ENCODE results near the gene CCL17. TPM values are rescaled to one million over a fixed set of nuclear protein-coding genes. Genes with fewer than 3 reads are reported as not detected.
A peak's percentile ranks its signal among the peaks of the same experiment; 100 is the strongest.

CCL17 gene
- total and polyA plus RNA-seq, 9 of the 15 experiments (the other 6 are each of a cell fraction or from before 2014, with no cell fraction given) = not detected

DNA sequence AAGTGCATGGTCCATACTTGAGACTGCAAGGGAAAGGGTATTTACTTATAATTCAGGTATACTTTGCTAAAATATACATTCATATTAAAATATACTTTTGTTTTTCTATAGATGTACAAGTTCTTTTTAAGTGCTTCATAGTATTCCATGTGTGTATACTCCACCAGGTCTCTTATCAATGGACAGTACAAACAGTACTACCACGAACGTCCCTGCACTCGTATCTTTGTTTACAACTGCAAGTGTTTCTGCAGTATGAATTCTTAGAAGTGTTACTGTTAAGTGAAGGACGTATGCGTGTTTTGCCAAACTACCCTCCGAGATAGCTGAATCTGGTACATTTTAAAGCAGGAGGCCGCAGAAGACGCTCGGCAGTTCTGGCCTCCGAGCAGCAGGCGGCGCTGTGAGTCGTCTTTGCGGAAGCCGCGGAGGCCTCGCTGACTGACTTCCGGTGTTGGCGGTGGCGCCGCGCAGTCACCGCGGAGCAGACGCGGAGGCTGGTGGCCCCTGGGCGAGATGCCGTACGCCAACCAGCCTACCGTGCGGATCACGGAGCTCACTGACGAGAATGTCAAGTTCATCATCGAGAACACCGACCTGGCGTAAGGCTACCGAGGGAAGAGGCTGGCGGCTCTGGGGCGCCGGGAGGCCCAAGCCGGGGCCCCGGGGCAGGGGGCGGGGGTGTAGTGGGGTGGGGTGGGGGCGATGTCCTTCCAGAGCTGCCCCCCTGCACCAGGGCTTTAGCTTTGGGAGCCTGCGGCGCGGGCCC lies 57.8 kb downstream of the CCL17 start, which contains the start of gene POLR2C (continued):
- TF ChIP-seq PHB2 (IDR thresholded peaks at IDR 0.05; ENCODE audit: low read depth) (no peak), ZNF354B (CRISPR knock-in tag; IDR thresholded peaks at IDR 0.05) (no peak), SRSF9 (IDR thresholded peaks at IDR 0.05; ENCODE audit: borderline replicate concordance, low read depth, low read length) (no peak), ZMIZ1 (IDR thresholded peaks at IDR 0.05; ENCODE audit: low read depth in 2 of 2, low read length in 2 of 2) (peak in 1 of 2 experiments; percentile 82; a peak in 2 of 4 replicates), NR4A1 (CRISPR knock-in tag; IDR thresholded peaks at IDR 0.05) (no peak), NR4A1 (tag; IDR thresholded peaks at IDR 0.05) (no peak), RCOR1 (IDR thresholded peaks at IDR 0.05; ENCODE audit: borderline replicate concordance in 1 of 2, low read depth in 2 of 2, low read length in 2 of 2) (peak in 1 of 2 experiments; percentile 68; a peak in 2 of 4 replicates), HSF4 (CRISPR knock-in tag; IDR thresholded peaks at IDR 0.05; ENCODE audit: borderline replicate concordance) (no peak), PHF20 (IDR thresholded peaks at IDR 0.05; ENCODE audit: partially characterized antibody) (peak; percentile 95), KLF10 (CRISPR knock-in tag; IDR thresholded peaks at IDR 0.05) (no peak), GABPA (tag; conservative IDR thresholded peaks at IDR 0.05; ENCODE audit: low read depth) (peak; percentile 98), SIX5 (IDR thresholded peaks at IDR 0.05; ENCODE audit: borderline replicate concordance in 1 of 2, insufficient read depth in 1 of 2, low read depth in 1 of 2, low read length in 2 of 2) (peak in 1 of 2 experiments; percentile 23; a peak in 1 of 4 replicates), RAD21 (CRISPR knock-in tag; conservative IDR thresholded peaks at IDR 0.05 in 1 of 2, IDR thresholded peaks at IDR 0.05 in 1 of 2) (peak; percentile 31 to 35; a peak in 3 of 4 replicates), ASH1L (IDR thresholded peaks at IDR 0.05; ENCODE audit: borderline replicate concordance, low read depth, partially characterized antibody) (no peak), HNRNPK (IDR thresholded peaks at IDR 0.05; ENCODE audit: low read depth, low read length, poor library complexity, severe bottlenecking) (no peak), ZNF174 (CRISPR knock-in tag; IDR thresholded peaks at IDR 0.05) (no peak)
- TF ChIP-seq, protein P1, sequence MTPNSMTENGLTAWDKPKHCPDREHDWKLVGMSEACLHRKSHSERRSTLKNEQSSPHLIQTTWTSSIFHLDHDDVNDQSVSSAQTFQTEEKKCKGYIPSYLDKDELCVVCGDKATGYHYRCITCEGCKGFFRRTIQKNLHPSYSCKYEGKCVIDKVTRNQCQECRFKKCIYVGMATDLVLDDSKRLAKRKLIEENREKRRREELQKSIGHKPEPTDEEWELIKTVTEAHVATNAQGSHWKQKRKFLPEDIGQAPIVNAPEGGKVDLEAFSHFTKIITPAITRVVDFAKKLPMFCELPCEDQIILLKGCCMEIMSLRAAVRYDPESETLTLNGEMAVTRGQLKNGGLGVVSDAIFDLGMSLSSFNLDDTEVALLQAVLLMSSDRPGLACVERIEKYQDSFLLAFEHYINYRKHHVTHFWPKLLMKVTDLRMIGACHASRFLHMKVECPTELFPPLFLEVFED (CRISPR knock-in tag; conservative IDR thresholded peaks at IDR 0.05) = no peak; the same call in 1 of the 2 replicates
- TF ChIP-seq, protein P2, sequence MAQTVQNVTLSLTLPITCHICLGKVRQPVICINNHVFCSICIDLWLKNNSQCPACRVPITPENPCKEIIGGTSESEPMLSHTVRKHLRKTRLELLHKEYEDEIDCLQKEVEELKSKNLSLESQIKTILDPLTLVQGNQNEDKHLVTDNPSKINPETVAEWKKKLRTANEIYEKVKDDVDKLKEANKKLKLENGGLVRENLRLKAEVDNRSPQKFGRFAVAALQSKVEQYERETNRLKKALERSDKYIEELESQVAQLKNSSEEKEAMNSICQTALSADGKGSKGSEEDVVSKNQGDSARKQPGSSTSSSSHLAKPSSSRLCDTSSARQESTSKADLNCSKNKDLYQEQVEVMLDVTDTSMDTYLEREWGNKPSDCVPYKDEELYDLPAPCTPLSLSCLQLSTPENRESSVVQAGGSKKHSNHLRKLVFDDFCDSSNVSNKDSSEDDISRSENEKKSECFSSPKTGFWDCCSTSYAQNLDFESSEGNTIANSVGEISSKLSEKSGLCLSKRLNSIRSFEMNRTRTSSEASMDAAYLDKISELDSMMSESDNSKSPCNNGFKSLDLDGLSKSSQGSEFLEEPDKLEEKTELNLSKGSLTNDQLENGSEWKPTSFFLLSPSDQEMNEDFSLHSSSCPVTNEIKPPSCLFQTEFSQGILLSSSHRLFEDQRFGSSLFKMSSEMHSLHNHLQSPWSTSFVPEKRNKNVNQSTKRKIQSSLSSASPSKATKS (CRISPR knock-in tag; IDR thresholded peaks at IDR 0.05) = no peak
- TF ChIP-seq, protein P3, sequence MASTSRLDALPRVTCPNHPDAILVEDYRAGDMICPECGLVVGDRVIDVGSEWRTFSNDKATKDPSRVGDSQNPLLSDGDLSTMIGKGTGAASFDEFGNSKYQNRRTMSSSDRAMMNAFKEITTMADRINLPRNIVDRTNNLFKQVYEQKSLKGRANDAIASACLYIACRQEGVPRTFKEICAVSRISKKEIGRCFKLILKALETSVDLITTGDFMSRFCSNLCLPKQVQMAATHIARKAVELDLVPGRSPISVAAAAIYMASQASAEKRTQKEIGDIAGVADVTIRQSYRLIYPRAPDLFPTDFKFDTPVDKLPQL (IDR thresholded peaks at IDR 0.05; ENCODE audit: extremely low read depth, insufficient read length) = no peak
